ENCODE data around the gene TOE1.
"Not testable (repeated sequence)": the region's sequence is repeated elsewhere in the genome, so short reads cannot be mapped to it uniquely, and the experiment has no call there.

Gene TOE1

GRCh38 chr1:45355683-45356082 is 15.7 kb downstream of the TOE1 start:
- DNase-seq (ENCODE audit: low spot score): no peak

GRCh38 chr1:45356186-45356585 is 16.2 kb downstream of the TOE1 start:
- DNase-seq (ENCODE audit: low spot score): no peak

DNA sequence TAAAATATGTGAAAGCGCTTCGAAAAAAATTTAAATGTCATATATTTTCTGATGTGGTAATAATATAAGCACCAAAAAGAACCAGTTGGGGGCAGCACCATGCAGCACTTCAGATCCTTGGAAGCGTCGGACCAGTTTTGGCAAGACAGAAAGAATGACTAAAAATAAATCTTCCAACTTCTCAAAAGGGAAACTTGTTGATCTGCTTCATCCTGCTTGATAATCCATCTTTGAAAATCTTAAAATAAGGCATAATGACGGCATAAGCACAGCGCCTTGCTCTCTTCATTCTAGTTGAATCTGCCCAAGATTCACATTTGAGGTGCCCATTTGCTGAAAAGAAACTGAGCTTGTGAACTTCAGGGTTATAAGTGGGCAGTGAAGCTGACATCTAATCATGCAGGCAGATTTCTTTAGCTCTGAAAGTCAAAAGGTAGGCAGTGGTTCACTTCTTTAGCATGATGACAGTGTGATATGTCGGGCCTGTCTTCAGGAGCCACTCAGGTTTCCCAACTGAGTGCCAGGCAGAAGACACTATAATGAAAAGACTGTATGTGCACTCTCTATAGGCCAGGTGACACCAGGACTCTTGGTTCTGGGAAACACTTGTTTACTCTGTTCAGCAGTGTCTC is 20.0 kb downstream of the TOE1 start:
- DNase-seq (ENCODE audit: low spot score): peak; percentile 50

DNA sequence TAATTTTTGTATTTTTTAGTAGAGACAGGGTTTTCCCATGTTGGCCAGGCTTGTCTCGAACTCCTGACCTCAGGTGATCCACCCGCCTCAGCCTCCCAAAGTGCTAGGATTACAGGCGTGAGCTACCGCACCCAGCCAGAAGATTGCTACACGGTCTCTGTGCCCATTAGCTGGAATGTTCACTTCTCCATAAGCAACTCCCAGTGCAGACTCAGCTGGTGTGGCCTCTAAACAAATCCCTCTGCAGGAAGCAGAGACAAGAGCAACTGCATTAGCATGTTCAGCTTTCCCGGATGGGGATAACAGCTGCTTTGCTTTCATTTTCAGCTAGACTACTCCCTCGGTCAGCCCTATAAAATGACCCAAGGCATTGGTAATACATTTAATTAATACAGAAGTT is 21.0 kb downstream of the TOE1 start:
- DNase-seq (ENCODE audit: low spot score): not testable (repeated sequence)

GRCh38 chr1:45364294-45364693 is 24.3 kb downstream of the TOE1 start:
- no peak for DNase-seq (ENCODE audit: low spot score)

DNA sequence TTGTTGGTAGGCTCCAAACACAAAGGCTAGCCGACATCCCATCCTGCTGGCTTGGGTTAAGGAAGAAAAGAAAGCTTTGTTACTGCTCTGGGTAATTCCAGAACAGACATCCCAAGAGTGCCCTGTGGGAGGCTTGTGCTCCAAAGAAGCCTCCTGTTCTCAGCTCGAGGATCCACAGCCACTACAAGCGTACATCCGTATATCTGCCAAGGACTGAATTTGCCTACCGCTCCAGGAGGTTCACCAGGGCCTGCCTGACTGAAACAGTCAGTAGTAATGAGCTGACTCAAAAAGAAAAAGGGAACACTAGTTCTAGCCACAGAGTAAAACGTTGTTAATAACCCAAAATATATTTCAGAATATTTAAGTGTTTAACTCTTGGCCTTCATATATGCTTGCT is 25.1 kb downstream of the TOE1 start:
- DNase-seq (ENCODE audit: low spot score): no peak

DNA sequence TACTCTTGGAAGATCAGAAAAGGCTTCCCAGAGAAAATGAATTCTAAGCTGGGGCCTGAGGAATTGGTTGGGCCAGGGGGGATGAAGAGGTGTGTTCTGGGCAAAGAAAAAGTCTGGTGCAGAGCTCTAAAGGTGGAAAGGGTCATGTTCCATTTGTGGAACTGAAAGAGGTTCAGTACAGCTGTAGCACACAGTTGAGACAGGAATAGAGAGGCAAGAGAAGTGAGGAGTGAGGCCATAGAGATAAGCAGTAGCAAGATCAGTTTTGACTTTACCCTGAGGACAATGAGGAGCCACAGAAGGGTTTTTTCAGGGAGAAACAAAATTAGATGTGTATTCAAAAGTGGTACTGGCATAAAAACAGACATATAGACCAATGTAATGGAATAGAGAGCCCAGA is 30.6 kb downstream of the TOE1 start:
- no peak for DNase-seq (ENCODE audit: low spot score)

GRCh38 chr1:45373573-45373972 is 33.6 kb downstream of the TOE1 start:
- DNase-seq (ENCODE audit: low spot score): no peak

DNA sequence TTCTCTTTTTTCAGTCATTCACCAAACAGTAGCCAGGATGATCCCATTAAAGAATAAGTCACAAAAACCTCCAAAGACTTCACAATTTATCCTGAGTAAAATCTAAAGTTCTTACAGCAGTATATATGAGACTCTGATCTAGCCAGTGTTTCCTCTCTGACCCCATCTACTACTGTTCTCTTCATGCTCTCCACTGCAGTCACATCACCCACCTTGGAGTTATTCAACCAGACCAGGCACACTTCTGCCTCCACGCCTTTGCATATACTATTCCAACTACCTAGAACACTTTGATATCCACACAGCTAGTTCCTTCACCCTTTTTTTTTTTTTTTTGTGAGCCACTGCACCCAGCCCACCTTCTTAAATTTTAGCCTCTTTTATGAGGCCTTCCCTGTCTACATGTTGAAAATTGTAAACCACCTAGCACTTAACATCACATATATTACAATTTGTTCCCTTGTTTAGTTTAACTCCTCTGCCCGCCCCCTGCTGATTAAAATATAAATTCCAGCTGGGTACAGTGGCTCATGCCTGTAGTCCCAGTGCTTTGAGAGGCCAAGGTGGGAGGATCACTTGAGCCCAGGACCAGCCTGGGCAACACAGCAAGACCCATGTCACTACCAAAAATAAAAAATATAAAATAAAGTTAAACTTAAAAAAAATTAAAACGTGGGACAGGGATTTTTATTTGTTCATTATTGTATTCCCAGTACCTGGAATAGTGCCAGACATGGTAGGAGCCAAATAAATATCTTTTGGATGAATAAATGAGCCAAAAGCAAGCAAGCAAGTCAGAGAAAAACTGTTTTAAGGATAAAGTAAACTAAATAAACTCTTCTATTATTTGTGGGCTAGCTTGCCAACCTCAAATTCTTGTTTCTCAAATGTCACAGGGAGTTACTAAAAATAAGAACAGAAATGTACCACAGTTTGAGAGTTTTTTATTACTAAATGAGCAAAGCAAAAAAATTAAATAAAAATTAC is 35.4 kb downstream of the TOE1 start:
- no peak for DNase-seq (ENCODE audit: low spot score)

- no peak for DNase-seq (ENCODE audit: low spot score)
These were observed 38.2 kb downstream of the TOE1 start for GRCh38 chr1:45378184-45378583.

- DNase-seq (ENCODE audit: low spot score): no peak
These were observed 39.6 kb downstream of the TOE1 start for GRCh38 chr1:45379524-45379923.

DNA sequence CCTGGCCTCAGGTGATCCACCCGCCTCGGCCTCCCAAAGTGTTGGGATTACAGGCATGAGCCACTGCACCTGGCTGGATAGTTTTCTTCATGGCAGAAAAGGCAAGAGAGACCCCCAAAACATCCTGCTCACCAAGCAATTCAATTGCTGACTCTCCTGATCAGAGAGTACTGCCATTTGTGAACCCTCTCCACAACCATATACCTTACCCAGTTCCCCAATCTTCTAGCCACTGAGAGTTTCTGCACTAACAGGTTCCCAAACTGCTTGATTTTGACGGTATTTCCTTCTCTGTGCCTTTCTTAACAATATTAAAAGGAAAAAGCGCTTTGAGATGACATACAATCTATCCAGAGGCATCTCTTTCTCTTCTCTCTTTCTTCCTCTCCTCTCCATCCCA is 40.2 kb downstream of the TOE1 start:
- DNase-seq (ENCODE audit: low spot score): no peak

DNA sequence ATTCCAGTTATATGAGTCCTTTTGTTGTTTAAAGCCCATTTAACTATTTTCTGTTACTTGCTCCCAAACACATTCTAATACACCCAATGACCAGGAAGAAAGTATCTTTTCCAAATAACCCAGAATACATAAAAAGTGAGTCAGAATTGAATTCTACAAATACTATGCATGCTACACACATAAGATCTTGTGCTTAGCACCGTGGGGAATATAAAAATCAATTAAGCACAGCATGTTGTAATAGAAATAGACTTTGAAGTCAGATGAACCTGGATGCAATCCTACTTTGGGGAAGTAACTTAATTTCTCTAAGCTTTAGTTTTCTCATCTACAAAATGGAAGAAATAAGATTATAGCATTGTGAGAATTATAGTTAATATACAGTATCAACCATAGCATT is 40.8 kb downstream of the TOE1 start:
- no peak for DNase-seq (ENCODE audit: low spot score)

GRCh38 chr1:45381243-45381642 is 41.3 kb downstream of the TOE1 start:
- DNase-seq (ENCODE audit: low spot score): no peak

DNA sequence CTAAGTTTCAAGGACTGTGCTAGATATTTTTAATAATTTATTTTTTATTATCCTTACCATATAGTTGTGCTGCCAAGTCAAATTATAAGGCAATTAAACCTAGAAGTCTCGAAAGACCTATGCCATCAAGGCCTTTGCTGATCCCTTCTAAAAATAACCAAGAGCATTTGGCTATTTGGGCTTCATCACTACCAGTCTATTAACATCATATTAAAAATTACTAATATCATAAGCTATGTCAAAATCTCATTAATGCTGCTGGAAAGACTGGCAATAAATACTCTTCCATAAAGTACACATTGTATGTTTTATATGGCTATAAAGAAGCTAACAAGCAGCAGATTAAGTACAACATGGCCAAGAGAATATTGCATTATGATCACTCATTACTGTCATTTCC is 43.2 kb downstream of the TOE1 start:
- DNase-seq (ENCODE audit: low spot score): no peak

DNA sequence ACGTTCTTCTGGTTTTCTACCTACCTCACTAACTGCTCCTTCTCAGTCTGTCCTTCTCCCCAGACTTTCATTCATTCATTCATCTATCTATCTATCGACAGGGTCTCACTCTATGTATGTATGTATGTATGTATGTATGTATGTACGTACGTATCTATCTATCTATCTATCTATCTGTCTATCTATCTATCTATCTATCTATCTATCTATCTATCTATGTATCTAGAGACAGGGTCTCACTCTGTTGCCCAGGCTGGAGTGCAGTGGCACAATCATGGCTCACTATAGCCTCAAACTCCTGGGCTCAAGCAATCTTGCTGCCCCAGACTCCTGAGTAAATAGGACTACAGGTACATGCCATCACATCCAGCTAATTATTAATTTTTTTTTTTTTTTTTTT is 44.2 kb downstream of the TOE1 start:
- not testable (repeated sequence) for DNase-seq (ENCODE audit: low spot score)

- no peak for DNase-seq (ENCODE audit: low spot score)
These were observed 45.3 kb downstream of the TOE1 start for GRCh38 chr1:45385302-45385701.

GRCh38 chr1:45386219-45386618 is 46.2 kb downstream of the TOE1 start:
- no peak for DNase-seq (ENCODE audit: low spot score)
